ENCODE data around the gene CSNK1G1.
"Not testable (repeated sequence)": the region's sequence is repeated elsewhere in the genome, so short reads cannot be mapped to it uniquely, and the experiment has no call there.

The CSNK1G1 gene

DNA sequence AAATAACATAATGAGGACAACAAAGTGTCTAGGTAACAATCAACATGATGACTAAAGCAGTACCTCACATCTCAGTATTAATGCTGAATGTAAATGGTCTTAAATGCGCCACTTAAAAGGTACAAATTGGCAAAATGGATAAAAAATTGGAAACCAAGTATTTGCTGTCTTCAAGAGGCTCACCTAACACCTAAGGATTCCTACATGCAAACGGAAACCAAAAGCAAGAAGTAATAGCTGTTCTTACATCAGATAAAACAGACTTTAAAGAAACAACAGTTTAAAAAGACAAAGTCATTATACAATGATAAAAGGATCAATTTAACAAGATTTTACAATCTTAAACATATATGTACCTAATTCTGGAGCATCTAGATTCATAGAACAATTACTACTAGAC, 22.5 kb downstream of the CSNK1G1 start:
- Histone ChIP-seq H3K9me3 (ENCODE audit: low read length) (no peaks in the 10 kb centered on the region), H3K4me2 (ENCODE audit: low read length) (no peak overlapping the region), H3K9ac (ENCODE audit: low read length) (no peak overlapping the region), H3F3A (ENCODE audit: insufficient read depth, low read length) (0 out of 2 replicates have a peak, but pooled peaks cover 6% of the 10 kb centered on the region), H3K27me3 (ENCODE audit: insufficient read depth, low read length) (no peaks in the 10 kb centered on the region), H3K4me1 (ENCODE audit: insufficient read depth, low read length, severe bottlenecking) (peaks cover 4% of the 10 kb centered on the region), H3K36me3 (ENCODE audit: insufficient read depth, low read length) (no peaks in the 10 kb centered on the region), H3K4me3 (ENCODE audit: low read depth, low read length, poor library complexity, severe bottlenecking) (no peak overlapping the region), H4K20me1 (ENCODE audit: insufficient read depth, low read length) (no peaks in the 10 kb centered on the region), H3K27ac (ENCODE audit: low read depth, low read length, poor library complexity, severe bottlenecking) (no peak overlapping the region), H3K9me2 (ENCODE audit: low read depth, low read length) (no peaks in the 10 kb centered on the region), H3K79me2 (ENCODE audit: insufficient read depth, low read length) (peaks cover 3% of the 10 kb centered on the region; the same call in 1 of the 2 replicates), H2AFZ (ENCODE audit: low read length) (no peak overlapping the region)
- TF ChIP-seq EZH2 (IDR thresholded peaks at IDR 0.05; ENCODE audit: borderline replicate concordance, low read length): no peak
- TF ChIP-seq, protein P1, sequence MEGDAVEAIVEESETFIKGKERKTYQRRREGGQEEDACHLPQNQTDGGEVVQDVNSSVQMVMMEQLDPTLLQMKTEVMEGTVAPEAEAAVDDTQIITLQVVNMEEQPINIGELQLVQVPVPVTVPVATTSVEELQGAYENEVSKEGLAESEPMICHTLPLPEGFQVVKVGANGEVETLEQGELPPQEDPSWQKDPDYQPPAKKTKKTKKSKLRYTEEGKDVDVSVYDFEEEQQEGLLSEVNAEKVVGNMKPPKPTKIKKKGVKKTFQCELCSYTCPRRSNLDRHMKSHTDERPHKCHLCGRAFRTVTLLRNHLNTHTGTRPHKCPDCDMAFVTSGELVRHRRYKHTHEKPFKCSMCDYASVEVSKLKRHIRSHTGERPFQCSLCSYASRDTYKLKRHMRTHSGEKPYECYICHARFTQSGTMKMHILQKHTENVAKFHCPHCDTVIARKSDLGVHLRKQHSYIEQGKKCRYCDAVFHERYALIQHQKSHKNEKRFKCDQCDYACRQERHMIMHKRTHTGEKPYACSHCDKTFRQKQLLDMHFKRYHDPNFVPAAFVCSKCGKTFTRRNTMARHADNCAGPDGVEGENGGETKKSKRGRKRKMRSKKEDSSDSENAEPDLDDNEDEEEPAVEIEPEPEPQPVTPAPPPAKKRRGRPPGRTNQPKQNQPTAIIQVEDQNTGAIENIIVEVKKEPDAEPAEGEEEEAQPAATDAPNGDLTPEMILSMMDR (IDR thresholded peaks at IDR 0.05; ENCODE audit: low read length): no peak

GRCh38 chr15:64331668-64332067, 24.3 kb downstream of the CSNK1G1 start:
- H3K79me2 ChIP-seq (ENCODE audit: insufficient read depth, low read length); H3K36me3 ChIP-seq (ENCODE audit: insufficient read depth, low read length); H4K20me1 ChIP-seq (ENCODE audit: insufficient read depth, low read length); H3K27ac ChIP-seq (ENCODE audit: low read depth, low read length, poor library complexity, severe bottlenecking); H3K4me1 ChIP-seq (ENCODE audit: insufficient read depth, low read length, severe bottlenecking); H2AFZ ChIP-seq (ENCODE audit: low read length); H3K27me3 ChIP-seq (ENCODE audit: insufficient read depth, low read length); H3K4me2 ChIP-seq (ENCODE audit: low read length); H3F3A ChIP-seq (ENCODE audit: insufficient read depth, low read length); H3K9ac ChIP-seq (ENCODE audit: low read length); H3K4me3 ChIP-seq (ENCODE audit: low read depth, low read length, poor library complexity, severe bottlenecking); H3K9me3 ChIP-seq (ENCODE audit: low read length); H3K9me2 ChIP-seq (ENCODE audit: low read depth, low read length): not testable (repeated sequence)

DNA sequence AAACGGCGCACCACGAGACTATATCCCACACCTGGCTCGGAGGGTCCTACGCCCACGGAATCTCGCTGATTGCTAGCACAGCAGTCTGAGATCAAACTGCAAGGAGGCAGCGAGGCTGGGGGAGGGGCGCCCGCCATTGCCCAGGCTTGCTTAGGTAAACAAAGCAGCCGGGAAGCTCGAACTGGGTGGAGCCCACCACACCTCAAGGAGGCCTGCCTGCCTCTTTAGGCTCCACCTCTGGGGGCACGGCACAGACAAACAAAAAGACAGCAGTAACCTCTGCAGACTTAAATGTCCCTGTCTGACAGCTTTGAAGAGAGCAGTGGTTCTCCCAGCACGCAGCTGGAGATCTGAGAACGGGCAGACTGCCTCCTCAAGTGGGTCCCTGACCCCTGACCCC, 29.0 kb downstream of the CSNK1G1 start:
- not testable (repeated sequence) for H3K4me2 ChIP-seq (ENCODE audit: low read length); H3K27me3 ChIP-seq (ENCODE audit: insufficient read depth, low read length); H4K20me1 ChIP-seq (ENCODE audit: insufficient read depth, low read length); H2AFZ ChIP-seq (ENCODE audit: low read length); H3K27ac ChIP-seq (ENCODE audit: low read depth, low read length, poor library complexity, severe bottlenecking); H3F3A ChIP-seq (ENCODE audit: insufficient read depth, low read length); H3K9me3 ChIP-seq (ENCODE audit: low read length); H3K9me2 ChIP-seq (ENCODE audit: low read depth, low read length); H3K36me3 ChIP-seq (ENCODE audit: insufficient read depth, low read length); H3K4me3 ChIP-seq (ENCODE audit: low read depth, low read length, poor library complexity, severe bottlenecking); H3K79me2 ChIP-seq (ENCODE audit: insufficient read depth, low read length); H3K9ac ChIP-seq (ENCODE audit: low read length); H3K4me1 ChIP-seq (ENCODE audit: insufficient read depth, low read length, severe bottlenecking)

DNA sequence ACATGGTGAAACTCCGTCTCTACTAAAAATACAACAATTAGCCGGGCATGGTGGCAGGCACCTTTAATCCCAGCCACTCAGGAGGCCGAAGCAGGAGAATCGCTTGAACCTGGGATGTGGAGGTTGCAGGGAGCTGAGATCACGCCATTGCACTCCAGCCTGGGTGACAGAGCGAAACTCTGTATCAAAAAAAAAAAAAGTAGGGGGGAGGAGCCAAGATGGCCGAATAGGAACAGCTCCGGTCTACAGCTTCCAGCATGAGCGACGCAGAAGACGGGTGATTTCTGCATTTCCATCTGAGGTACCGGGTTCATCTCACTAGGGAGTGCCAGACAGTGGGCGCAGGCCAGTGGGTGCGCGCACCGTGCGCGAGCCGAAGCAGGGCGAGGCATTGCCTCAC, 29.5 kb downstream of the CSNK1G1 start:
- not testable (repeated sequence) for H3F3A ChIP-seq (ENCODE audit: insufficient read depth, low read length); H3K27me3 ChIP-seq (ENCODE audit: insufficient read depth, low read length); H3K27ac ChIP-seq (ENCODE audit: low read depth, low read length, poor library complexity, severe bottlenecking); H3K4me3 ChIP-seq (ENCODE audit: low read depth, low read length, poor library complexity, severe bottlenecking); H3K4me1 ChIP-seq (ENCODE audit: insufficient read depth, low read length, severe bottlenecking); H3K36me3 ChIP-seq (ENCODE audit: insufficient read depth, low read length); H3K9me3 ChIP-seq (ENCODE audit: low read length); H4K20me1 ChIP-seq (ENCODE audit: insufficient read depth, low read length); H2AFZ ChIP-seq (ENCODE audit: low read length); H3K9ac ChIP-seq (ENCODE audit: low read length); H3K4me2 ChIP-seq (ENCODE audit: low read length); H3K9me2 ChIP-seq (ENCODE audit: low read depth, low read length); H3K79me2 ChIP-seq (ENCODE audit: insufficient read depth, low read length)

Measured in OCI-LY1 (cell line).